HG02852 (cell line): Measurements from ENCODE around the gene EPDR1.

ENCODE experiments used
- ATAC-seq: cut with Tn5 transposase; IDR thresholded peaks from one replicate; pipeline ENCODE4 v1.9.1; 2021; ENCODE audit warnings: mild to moderate bottlenecking, moderate library complexity; ENCODE audit not compliant: unreplicated experiment

EPDR1 gene

GRCh38 chr7:37920305-37920848 lies at the start of gene EPDR1:
Gene EPDR1, plus strand, starts transcription at chr7:37920640. Its CDS starts 300 bp downstream, at chr7:37920940.
- ATAC-seq = no peak

GRCh38 chr7:37882086-37882485 lies 38.4 kb upstream of the EPDR1 start:
- no peak for ATAC-seq

- ATAC-seq = no peak
These were observed 27.1 kb upstream of the EPDR1 start for GRCh38 chr7:37893359-37893758.

GRCh38 chr7:37894671-37895070 lies 25.8 kb upstream of the EPDR1 start:
- ATAC-seq = no peak

GRCh38 chr7:37899712-37900247 lies 20.7 kb upstream of the EPDR1 start:
- ATAC-seq = no peak

GRCh38 chr7:37901236-37901827 lies 19.1 kb upstream of the EPDR1 start:
- ATAC-seq = no peak

- ATAC-seq = no peak
These were observed 18.4 kb upstream of the EPDR1 start for GRCh38 chr7:37901890-37902524.

GRCh38 chr7:37908221-37908788 lies 12.1 kb upstream of the EPDR1 start:
- ATAC-seq = no peak

GRCh38 chr7:37912756-37913155 lies 7.7 kb upstream of the EPDR1 start:
- no peak for ATAC-seq

GRCh38 chr7:37915438-37915837 lies 5.0 kb upstream of the EPDR1 start:
- ATAC-seq = no peak

- ATAC-seq = no peak
These were observed 4.3 kb upstream of the EPDR1 start for GRCh38 chr7:37916017-37916672.

- no peak for ATAC-seq
These were observed 3.5 kb upstream of the EPDR1 start, which contains the start of gene SFRP4 for GRCh38 chr7:37916673-37917660. Gene SFRP4, minus strand, starts transcription at chr7:37916817. Its CDS starts 280 bp downstream, at chr7:37916537.

- ATAC-seq = no peak
These were observed 1.9 kb upstream of the EPDR1 start for GRCh38 chr7:37918526-37918925.

- no peak for ATAC-seq
These were observed 687 bp downstream of the EPDR1 start for GRCh38 chr7:37920849-37921805.

GRCh38 chr7:37921876-37922275 lies 1.4 kb downstream of the EPDR1 start:
- no peak for ATAC-seq

GRCh38 chr7:37923996-37924395 lies 3.6 kb downstream of the EPDR1 start:
- no peak for ATAC-seq

GRCh38 chr7:37924491-37925041 lies 4.1 kb downstream of the EPDR1 start:
- no peak for ATAC-seq

- ATAC-seq = no peak
These were observed 5.2 kb downstream of the EPDR1 start for GRCh38 chr7:37925620-37926019.
